ENCODE data around the gene SHROOM3. TPM values are rescaled to one million over a fixed set of nuclear protein-coding genes. Genes with fewer than 3 reads are reported as not detected.
A peak's percentile ranks its signal among the peaks of the same experiment; 100 is the strongest.
"Not testable (repeated sequence)": the region's sequence is repeated elsewhere in the genome, so short reads cannot be mapped to it uniquely, and the experiment has no call there.

The SHROOM3 gene
- total RNA-seq, 4 donors from 2014 or later, result 29.5 to 127 (median 59.9) TPM

DNA sequence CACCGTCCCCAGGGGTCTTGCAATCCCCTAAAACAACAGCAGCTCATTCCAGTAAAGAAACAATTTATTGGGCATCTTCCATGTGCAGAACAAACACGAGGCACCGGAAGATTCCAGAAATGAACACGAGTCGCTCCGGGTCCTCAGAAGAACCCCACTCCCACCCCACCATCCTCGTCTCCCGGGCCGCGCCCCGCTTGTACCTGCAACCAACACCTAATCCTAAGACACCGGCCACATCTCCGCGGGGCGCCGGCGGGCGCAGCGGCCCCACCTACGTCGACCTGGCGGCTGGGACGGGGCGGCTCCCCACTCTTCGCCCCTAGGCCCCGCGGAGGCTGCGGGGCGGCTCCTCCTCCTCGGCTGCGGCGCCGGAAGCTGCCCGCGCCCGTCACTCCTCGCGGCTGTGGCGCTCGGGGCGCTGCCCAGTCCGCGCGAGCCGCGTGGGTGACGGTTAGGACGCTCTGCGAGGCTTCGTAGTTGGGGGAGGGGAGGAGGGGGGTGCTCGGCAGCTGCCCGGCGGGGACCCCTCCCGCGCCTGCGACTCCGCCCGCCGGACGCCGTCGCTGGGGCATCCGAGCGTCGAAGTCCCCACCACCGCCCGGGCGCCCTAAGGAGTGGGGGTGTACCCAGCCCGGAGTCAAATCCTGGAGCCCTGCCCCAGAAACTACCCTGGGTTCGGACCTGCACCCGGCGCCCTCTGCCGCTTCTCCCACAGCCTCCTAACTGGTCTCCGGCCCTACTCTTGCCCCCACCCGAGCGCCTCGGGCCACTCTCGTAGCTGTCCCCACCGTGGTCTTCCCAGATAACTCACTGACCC lies 14.1 kb upstream of the SHROOM3 start, which contains the start of gene CCDC158:
Gene CCDC158 (minus strand): TSS at position 380 of the 820 bp plus-strand sequence. CDS start 17,934 bp downstream, outside the sequence.
- Histone ChIP-seq H3K9me3 (no peaks in the 10 kb centered on the region), H3K4me1 (peaks cover 0 to 22% (median 0%) of the 10 kb centered on the region in 3 donors), H3K27me3 (peaks cover 7% of the 10 kb centered on the region), H3K4me3 (peak within 1 kb of the TSS; percentile 56 to 67), H3K27ac (peak within 1 kb of the TSS in 2 of 4 donors; percentile 63 to 76), H3K36me3 (no peaks in the 10 kb centered on the region)
- peak; percentile 84 for ATAC-seq
- TF ChIP-seq POLR2AphosphoS5 (IDR thresholded peaks at IDR 0.05) (no peak), EP300 (IDR thresholded peaks at IDR 0.05) (no peak), POLR2A (IDR thresholded peaks at IDR 0.05) (no peak)
- TF ChIP-seq, protein P1, sequence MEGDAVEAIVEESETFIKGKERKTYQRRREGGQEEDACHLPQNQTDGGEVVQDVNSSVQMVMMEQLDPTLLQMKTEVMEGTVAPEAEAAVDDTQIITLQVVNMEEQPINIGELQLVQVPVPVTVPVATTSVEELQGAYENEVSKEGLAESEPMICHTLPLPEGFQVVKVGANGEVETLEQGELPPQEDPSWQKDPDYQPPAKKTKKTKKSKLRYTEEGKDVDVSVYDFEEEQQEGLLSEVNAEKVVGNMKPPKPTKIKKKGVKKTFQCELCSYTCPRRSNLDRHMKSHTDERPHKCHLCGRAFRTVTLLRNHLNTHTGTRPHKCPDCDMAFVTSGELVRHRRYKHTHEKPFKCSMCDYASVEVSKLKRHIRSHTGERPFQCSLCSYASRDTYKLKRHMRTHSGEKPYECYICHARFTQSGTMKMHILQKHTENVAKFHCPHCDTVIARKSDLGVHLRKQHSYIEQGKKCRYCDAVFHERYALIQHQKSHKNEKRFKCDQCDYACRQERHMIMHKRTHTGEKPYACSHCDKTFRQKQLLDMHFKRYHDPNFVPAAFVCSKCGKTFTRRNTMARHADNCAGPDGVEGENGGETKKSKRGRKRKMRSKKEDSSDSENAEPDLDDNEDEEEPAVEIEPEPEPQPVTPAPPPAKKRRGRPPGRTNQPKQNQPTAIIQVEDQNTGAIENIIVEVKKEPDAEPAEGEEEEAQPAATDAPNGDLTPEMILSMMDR (IDR thresholded peaks at IDR 0.05), result peak in 1 of 4 experiments; percentile 9
- WGBS, 2 donors (ENCODE audit: low coverage in 1 of 2), result 8 to 16% methylated on average over 5 of the region's 79 CpGs

DNA sequence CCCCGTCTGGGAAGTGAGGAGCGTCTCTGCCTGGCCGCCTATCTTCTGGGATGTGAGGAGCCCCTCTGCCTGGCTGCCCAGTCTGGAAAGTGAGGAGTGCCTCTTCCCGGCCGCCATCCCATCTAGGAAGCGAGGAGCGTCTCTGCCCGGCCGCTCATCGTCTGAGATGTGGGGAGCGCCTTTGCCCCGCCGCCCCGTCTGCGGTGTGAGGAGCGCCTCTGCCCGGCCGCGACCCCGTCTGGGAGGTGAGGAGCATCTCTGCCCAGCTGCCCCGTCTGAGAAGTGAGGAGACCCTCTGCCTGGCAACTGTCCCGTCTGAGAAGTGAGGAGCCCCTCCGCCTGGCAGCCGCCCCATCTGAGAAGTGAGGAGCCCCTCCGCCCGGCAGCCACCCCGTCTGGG lies 11.9 kb upstream of the SHROOM3 start:
- not testable (repeated sequence) for H3K36me3 ChIP-seq, H3K27ac ChIP-seq, H3K9me3 ChIP-seq, ATAC-seq, H3K27me3 ChIP-seq, H3K4me3 ChIP-seq
- WGBS, 2 donors (ENCODE audit: low coverage in 1 of 2), result no CpG with 5 or more reads among the region's 27 CpGs
- peaks cover 0 to 31% (median 0%) of the 10 kb centered on the region in 3 donors for H3K4me1 ChIP-seq

DNA sequence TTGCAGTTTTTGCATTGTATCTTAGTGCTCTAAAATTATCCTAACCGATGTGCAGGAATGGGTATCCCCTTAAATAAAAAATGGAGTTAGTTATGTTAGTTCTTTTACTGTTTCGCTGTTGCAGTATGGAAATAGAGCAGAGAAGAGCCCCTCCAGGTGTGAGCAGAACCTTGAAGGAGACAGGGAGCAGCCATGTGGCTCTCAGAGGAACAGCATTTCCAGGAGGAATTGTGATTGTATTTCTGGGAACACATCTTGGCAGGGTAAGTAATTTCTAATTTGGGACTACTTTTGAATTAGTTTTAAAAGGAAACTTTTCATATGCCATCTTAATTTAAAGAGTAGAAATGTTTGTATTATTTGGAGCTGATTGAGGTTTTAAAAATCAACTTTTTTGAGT lies 8.8 kb upstream of the SHROOM3 start:
- ATAC-seq, result no peak

DNA sequence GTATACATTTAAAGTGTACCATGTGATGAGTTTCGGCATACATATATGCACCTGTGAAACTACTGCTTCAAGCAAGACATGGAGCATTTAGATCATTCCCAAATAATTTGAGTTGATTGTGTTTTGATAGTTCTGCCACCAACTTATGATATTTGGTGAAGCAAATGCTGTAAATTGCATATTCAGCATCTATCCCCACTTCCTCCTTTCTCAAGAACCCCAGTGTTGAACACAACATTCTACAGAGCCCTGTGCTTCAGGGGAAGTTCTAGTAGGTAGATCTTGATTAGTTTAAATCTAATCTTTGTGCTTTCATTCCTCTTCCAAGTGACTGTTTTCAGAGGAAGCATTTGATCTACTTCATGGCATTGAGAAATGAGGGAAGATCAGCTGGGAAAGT lies 5.4 kb upstream of the SHROOM3 start:
- WGBS, 2 donors (ENCODE audit: low coverage in 1 of 2), result 91 to 100% methylated on average over 1 of the region's 1 CpG
- H3K36me3 ChIP-seq, result no peaks in the 10 kb centered on the region
- TF ChIP-seq, protein P1 (IDR thresholded peaks at IDR 0.05), result no peak
- TF ChIP-seq POLR2A (IDR thresholded peaks at IDR 0.05) (no peak), POLR2AphosphoS5 (IDR thresholded peaks at IDR 0.05) (no peak), EP300 (IDR thresholded peaks at IDR 0.05) (no peak)

More for the DNA sequence above, 8.8 kb upstream of the SHROOM3 start:
- Histone ChIP-seq H3K36me3 (no peaks in the 10 kb centered on the region), H3K9me3 (no peaks in the 10 kb centered on the region), H3K27me3 (peaks cover 2% of the 10 kb centered on the region), H3K4me3 (no peak overlapping the region), H3K4me1 (peaks cover 0 to 22% (median 0%) of the 10 kb centered on the region in 3 donors), H3K27ac (peak overlapping the region in 1 of 4 donors; percentile 11)
- 26 to 39% methylated on average over 2 of the region's 2 CpGs for WGBS, 2 donors (ENCODE audit: low coverage in 1 of 2)
- TF ChIP-seq POLR2AphosphoS5 (IDR thresholded peaks at IDR 0.05) (peak; percentile 51), EP300 (IDR thresholded peaks at IDR 0.05) (no peak), POLR2A (IDR thresholded peaks at IDR 0.05) (no peak)
- TF ChIP-seq, protein P1 (IDR thresholded peaks at IDR 0.05), result peak in 3 of 4 experiments; percentile 32 to 43 (median 35)

DNA sequence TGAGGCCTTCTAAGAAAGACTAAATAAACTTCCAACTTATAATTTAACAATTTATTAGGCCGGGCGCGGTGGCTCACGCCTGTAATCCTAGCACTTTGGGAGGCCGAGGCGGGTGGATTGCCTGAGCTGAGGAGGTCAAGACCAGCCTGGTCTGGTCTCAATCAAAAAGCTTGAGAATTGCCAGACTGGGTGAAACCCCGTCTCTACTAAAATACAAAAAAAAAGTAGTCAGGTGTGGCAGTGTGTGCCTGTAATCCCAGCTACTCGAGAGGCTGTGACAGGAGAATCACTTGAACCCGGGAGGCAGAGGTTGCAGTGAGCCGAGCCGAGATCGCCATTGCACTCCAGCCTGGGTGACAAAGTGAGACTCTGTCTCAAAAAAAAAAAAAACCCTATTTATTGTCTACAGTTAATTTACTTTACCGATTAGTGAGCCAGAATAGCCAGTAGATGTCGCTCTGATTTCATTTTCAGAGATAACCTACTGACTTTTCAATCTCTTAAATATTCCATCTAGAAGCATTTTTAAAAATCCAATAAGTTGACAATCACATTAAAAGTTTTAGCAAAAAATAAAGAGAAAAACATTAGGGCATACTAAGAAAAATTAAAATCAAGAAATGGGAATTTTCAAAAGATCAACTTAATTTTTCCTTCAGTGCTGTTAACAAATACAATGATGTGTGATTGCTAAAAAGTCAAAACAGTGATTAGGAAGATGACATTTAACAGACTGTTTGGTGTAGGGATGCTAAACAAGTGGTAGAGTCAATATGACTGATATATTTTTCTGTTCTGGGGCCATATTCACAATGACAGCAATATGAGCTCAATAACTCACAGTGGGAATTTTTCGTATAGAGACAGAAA lies 4.3 kb upstream of the SHROOM3 start:
- Histone ChIP-seq H3K4me3 (no peak overlapping the region), H3K27ac (no peak overlapping the region), H3K9me3 (no peaks in the 10 kb centered on the region), H3K36me3 (no peaks in the 10 kb centered on the region), H3K27me3 (no peaks in the 10 kb centered on the region), H3K4me1 (peaks cover 0 to 25% (median 0%) of the 10 kb centered on the region in 3 donors)
- no peak for TF ChIP-seq EP300 (IDR thresholded peaks at IDR 0.05)
- TF ChIP-seq, protein P1 (IDR thresholded peaks at IDR 0.05), result peak; percentile 41 to 76 (median 60)
- no peak for TF ChIP-seq POLR2AphosphoS5 (IDR thresholded peaks at IDR 0.05)
- no peak for TF ChIP-seq POLR2A (IDR thresholded peaks at IDR 0.05)
- WGBS, 2 donors (ENCODE audit: low coverage in 1 of 2), result 14 to 44% methylated on average over 7 to 12 of the region's 15 CpGs
- ATAC-seq, result no peak

More for the DNA sequence above, 5.4 kb upstream of the SHROOM3 start:
- Histone ChIP-seq H3K9me3 (no peaks in the 10 kb centered on the region), H3K27ac (no peak overlapping the region), H3K4me3 (no peak overlapping the region), H3K27me3 (no peaks in the 10 kb centered on the region), H3K4me1 (peaks cover 0 to 18% (median 0%) of the 10 kb centered on the region in 3 donors)
- no peak for ATAC-seq
